Brain microvascular endothelial cell (primary cell): ENCODE data around the gene SPTY2D1.
"Not testable (repeated sequence)": the region's sequence is repeated elsewhere in the genome, so short reads cannot be mapped to it uniquely, and the experiment has no call there.

ENCODE experiments used
- DNase-seq: peaks from one replicate; pipeline ENCODE4 v3.0.0-alpha.2; 2020
- H3K27ac ChIP-seq: fragments of 250-450 bp; sonication (Bioruptor Pico); 2 replicates; pipeline ENCODE4 v1.5.1; 2020; ENCODE audit warnings: mild to moderate bottlenecking, moderate library complexity
- H3K27me3 ChIP-seq: fragments of 250-450 bp; sonication (Bioruptor Pico); replicated peaks from 2 replicates; pipeline ENCODE4 v1.5.1; 2020; ENCODE audit warnings: mild to moderate bottlenecking
- H3K36me3 ChIP-seq: fragments of 250-450 bp; sonication (Bioruptor Pico); replicated peaks from 2 replicates; pipeline ENCODE4 v1.5.1; 2020; ENCODE audit warnings: mild to moderate bottlenecking
- H3K4me3 ChIP-seq: 2 replicates; pipeline ENCODE4 v1.5.1; 2011; ENCODE audit warnings: low read depth, mild to moderate bottlenecking, control low read depth, low read length, moderate library complexity
- in situ Hi-C: cut with HindIII; loops from 2 replicates; pipeline ENCODE4 v1.10.0; 2017; ENCODE audit warnings: low sequenced_read_pairs, low pct_ligation_motif_present
- TF ChIP-seq, protein P1 (sequence below): IDR thresholded peaks from 2 replicates; pipeline ENCODE4 v1.5.1; 2011; ENCODE audit warnings: low read depth, mild to moderate bottlenecking, moderate library complexity, low read length, control low read depth, inconsistent platforms; ENCODE audit errors: missing control alignments

SPTY2D1 gene

GRCh38 chr11:18634140-18635032 lies at the start of gene SPTY2D1:
SPTY2D1 (minus strand) TSS chr11:18634342; CDS start chr11:18634257, 85 bp downstream.
- in situ Hi-C loops, result no loop called here
- Histone ChIP-seq H3K36me3 (no peaks in the 10 kb centered on the region), H3K27me3 (no peaks in the 10 kb centered on the region), H3K4me3 (peak within 1 kb of the TSS; percentile 95), H3K27ac (peak within 1 kb of the TSS; percentile 95)
- TF ChIP-seq, protein P1, sequence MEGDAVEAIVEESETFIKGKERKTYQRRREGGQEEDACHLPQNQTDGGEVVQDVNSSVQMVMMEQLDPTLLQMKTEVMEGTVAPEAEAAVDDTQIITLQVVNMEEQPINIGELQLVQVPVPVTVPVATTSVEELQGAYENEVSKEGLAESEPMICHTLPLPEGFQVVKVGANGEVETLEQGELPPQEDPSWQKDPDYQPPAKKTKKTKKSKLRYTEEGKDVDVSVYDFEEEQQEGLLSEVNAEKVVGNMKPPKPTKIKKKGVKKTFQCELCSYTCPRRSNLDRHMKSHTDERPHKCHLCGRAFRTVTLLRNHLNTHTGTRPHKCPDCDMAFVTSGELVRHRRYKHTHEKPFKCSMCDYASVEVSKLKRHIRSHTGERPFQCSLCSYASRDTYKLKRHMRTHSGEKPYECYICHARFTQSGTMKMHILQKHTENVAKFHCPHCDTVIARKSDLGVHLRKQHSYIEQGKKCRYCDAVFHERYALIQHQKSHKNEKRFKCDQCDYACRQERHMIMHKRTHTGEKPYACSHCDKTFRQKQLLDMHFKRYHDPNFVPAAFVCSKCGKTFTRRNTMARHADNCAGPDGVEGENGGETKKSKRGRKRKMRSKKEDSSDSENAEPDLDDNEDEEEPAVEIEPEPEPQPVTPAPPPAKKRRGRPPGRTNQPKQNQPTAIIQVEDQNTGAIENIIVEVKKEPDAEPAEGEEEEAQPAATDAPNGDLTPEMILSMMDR, result no peak
- peak; percentile 100 for DNase-seq

GRCh38 chr11:18682466-18682865 lies 48.3 kb upstream of the SPTY2D1 start:
- no peak for DNase-seq
- Histone ChIP-seq H3K36me3 (no peaks in the 10 kb centered on the region), H3K27ac (no peak overlapping the region), H3K4me3 (no peak overlapping the region), H3K27me3 (no peaks in the 10 kb centered on the region)
- TF ChIP-seq, protein P1, result no peak
- in situ Hi-C loops, result no loop called here

DNA sequence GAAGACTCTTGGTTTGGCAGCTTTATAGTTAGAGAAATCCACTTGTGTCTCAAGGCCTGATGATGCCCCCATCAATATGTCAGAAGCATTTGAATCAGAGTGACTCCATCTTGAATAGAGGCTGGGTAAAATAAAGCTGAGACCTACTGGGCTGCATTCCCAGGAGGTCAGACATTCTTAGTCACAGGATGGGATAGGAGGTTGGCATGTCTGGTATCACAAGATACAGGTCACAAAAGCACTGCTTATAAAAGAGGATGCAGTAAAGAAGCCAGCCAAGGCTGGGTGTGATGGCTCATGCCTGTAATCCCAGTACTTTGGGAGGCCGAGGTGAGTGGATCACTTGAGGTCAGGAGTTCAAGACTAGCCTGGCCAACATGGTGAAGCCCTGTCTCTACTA lies 47.8 kb upstream of the SPTY2D1 start:
- DNase-seq, H3K4me3 ChIP-seq, in situ Hi-C loops, H3K27me3 ChIP-seq, H3K36me3 ChIP-seq, H3K27ac ChIP-seq: not testable (repeated sequence)

- in situ Hi-C loops, result no loop called here
Measured at GRCh38 chr11:18677560-18677959, 43.4 kb upstream of the SPTY2D1 start.

DNA sequence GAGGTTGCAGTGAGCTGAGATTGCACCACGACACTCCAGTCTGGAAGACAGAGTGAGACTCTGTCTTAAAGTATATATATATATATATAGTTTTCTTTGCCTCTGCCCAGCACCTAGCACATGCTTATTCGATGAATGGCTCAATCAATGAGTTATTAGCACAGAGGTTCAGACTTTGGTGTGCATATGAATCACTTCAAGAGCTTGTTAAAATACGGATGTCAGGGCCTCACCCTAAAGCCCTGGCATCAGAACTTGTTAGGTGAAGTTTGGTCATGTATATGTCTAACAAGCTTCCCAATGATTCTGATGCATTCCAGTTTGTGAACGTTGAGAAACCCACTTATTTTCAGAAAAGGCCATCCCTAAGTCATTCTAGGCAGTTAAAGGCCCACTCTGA lies 42.7 kb upstream of the SPTY2D1 start:
- in situ Hi-C loops, result no loop called here
- H3K4me3 ChIP-seq, result no peak overlapping the region
- no peaks in the 10 kb centered on the region for H3K27me3 ChIP-seq
- no peak overlapping the region for H3K27ac ChIP-seq
- H3K36me3 ChIP-seq, result no peaks in the 10 kb centered on the region
- TF ChIP-seq, protein P1, result no peak
- DNase-seq, result no peak

More at GRCh38 chr11:18677560-18677959, 43.4 kb upstream of the SPTY2D1 start:
- DNase-seq, result no peak
- Histone ChIP-seq H3K4me3 (no peak overlapping the region), H3K36me3 (no peaks in the 10 kb centered on the region), H3K27ac (no peak overlapping the region), H3K27me3 (no peaks in the 10 kb centered on the region)
- TF ChIP-seq, protein P1, result no peak

GRCh38 chr11:18672209-18672608 lies 38.1 kb upstream of the SPTY2D1 start:
- H3K4me3 ChIP-seq, DNase-seq, in situ Hi-C loops, H3K36me3 ChIP-seq, H3K27me3 ChIP-seq, H3K27ac ChIP-seq: not testable (repeated sequence)
